DOHH2 (cell line): Measurements from ENCODE around the gene VPS54.

ENCODE experiments used
- H3F3A ChIP-seq: fragments of 200-600 bp; sonication (generic), shearing (Covaris generic); 2 replicates; pipeline ENCODE4 v1.6.0; 2016; ENCODE audit warnings: antibody characterized with exemption, mild to moderate bottlenecking; ENCODE audit not compliant: control insufficient read depth, insufficient read depth
- H3K27ac ChIP-seq: fragments of 200-600 bp; sonication (generic); 2 replicates; pipeline ENCODE4 v1.5.1; 2014; ENCODE audit warnings: low read depth, mild to moderate bottlenecking, low read length, moderate library complexity
- H3K27me3 ChIP-seq: fragments of 200-600 bp; sonication (generic); 2 replicates; pipeline ENCODE4 v1.6.1; 2014; ENCODE audit warnings: mild to moderate bottlenecking, low read length, mixed read lengths; ENCODE audit not compliant: control insufficient read depth
- H3K36me3 ChIP-seq: fragments of 200-600 bp; sonication (generic); 2 replicates; pipeline ENCODE4 v1.6.1; 2014; ENCODE audit warnings: mild to moderate bottlenecking, low read length, moderate library complexity, mixed read lengths; ENCODE audit not compliant: control insufficient read depth
- H3K4me1 ChIP-seq: fragments of 200-600 bp; sonication (generic); 2 replicates; pipeline ENCODE4 v1.6.1; 2014; ENCODE audit warnings: mild to moderate bottlenecking, low read length, mixed read lengths; ENCODE audit not compliant: control insufficient read depth
- H3K4me2 ChIP-seq: fragments of 200-600 bp; sonication (generic); 2 replicates; pipeline ENCODE4 v1.6.0; 2014; ENCODE audit warnings: mild to moderate bottlenecking, low read length, moderate library complexity
- H3K4me3 ChIP-seq: fragments of 200-600 bp; sonication (generic); 2 replicates; pipeline ENCODE4 v1.5.1; 2014; ENCODE audit warnings: mild to moderate bottlenecking, low read length, mixed read lengths
- H3K79me2 ChIP-seq: fragments of 200-600 bp; sonication (generic); 2 replicates; pipeline ENCODE4 v1.6.1; 2014; ENCODE audit warnings: mild to moderate bottlenecking, low read length, mixed read lengths; ENCODE audit not compliant: control insufficient read depth
- H3K9me2 ChIP-seq: fragments of 200-600 bp; sonication (generic); replicated peaks from 2 replicates; pipeline ENCODE4 v1.6.1; 2014; ENCODE audit warnings: mild to moderate bottlenecking, low read length, mixed read lengths; ENCODE audit not compliant: control insufficient read depth
- H3K9me3 ChIP-seq: fragments of 200-600 bp; sonication (generic); 2 replicates; pipeline ENCODE4 v1.6.1; 2014; ENCODE audit warnings: antibody characterized with exemption, low read length, mixed read lengths; ENCODE audit not compliant: control insufficient read depth, insufficient read depth
- H4K20me1 ChIP-seq: fragments of 200-600 bp; sonication (generic); 2 replicates; pipeline ENCODE4 v1.6.0; 2014; ENCODE audit warnings: low read depth, mild to moderate bottlenecking, antibody characterized with exemption, low read length, moderate library complexity; ENCODE audit not compliant: control insufficient read depth, insufficient read depth
- CTCF ChIP-seq: fragments of 200-600 bp; sonication (generic); IDR thresholded peaks from one replicate; pipeline ENCODE4 v1.5.1; 2014; ENCODE audit warnings: antibody characterized with exemption, mild to moderate bottlenecking, low read depth, low read length; ENCODE audit not compliant: poor library complexity, severe bottlenecking
- EZH2phosphoT487 ChIP-seq: fragments of 200-600 bp; sonication (generic); IDR thresholded peaks from 2 replicates; pipeline ENCODE4 v1.6.1; 2017; ENCODE audit warnings: borderline replicate concordance, mild to moderate bottlenecking, antibody characterized with exemption, low read length, moderate library complexity, mixed read lengths

The VPS54 gene

GRCh38 chr2:64049633-64050220 is 30.5 kb upstream of the VPS54 start:
- TF ChIP-seq CTCF (peak; percentile 90), EZH2phosphoT487 (no peak)
- Histone ChIP-seq H3F3A (peaks cover 10% of the 10 kb centered on the region), H3K4me2 (peak overlapping the region; percentile 73), H3K27me3 (no peaks in the 10 kb centered on the region), H3K4me3 (peak overlapping the region; percentile 48), H4K20me1 (no peaks in the 10 kb centered on the region), H3K9me2 (no peaks in the 10 kb centered on the region), H3K79me2 (peaks cover 12% of the 10 kb centered on the region), H3K4me1 (peaks cover 56% of the 10 kb centered on the region), H3K9me3 (no peaks in the 10 kb centered on the region), H3K36me3 (peaks cover 9% of the 10 kb centered on the region), H3K27ac (peak overlapping the region; percentile 57)

GRCh38 chr2:64045938-64046337 is 26.7 kb upstream of the VPS54 start:
- Histone ChIP-seq H3K27ac (no peak overlapping the region), H3K4me3 (no peak overlapping the region), H3K9me3 (no peaks in the 10 kb centered on the region), H3K27me3 (no peaks in the 10 kb centered on the region), H3K9me2 (no peaks in the 10 kb centered on the region), H3K36me3 (no peaks in the 10 kb centered on the region), H3K4me1 (peaks cover 18% of the 10 kb centered on the region), H3K79me2 (peaks cover 3% of the 10 kb centered on the region), H3F3A (0 out of 2 replicates have a peak, but pooled peaks cover 4% of the 10 kb centered on the region), H3K4me2 (no peak overlapping the region), H4K20me1 (no peaks in the 10 kb centered on the region)
- TF ChIP-seq CTCF = no peak
- TF ChIP-seq EZH2phosphoT487 = no peak

GRCh38 chr2:64040161-64040560 is 20.9 kb upstream of the VPS54 start:
- H3F3A ChIP-seq = peaks cover 4% of the 10 kb centered on the region; the same call in 1 of the 2 replicates
- no peaks in the 10 kb centered on the region for H3K9me2 ChIP-seq
- H3K4me1 ChIP-seq = peaks cover 16% of the 10 kb centered on the region
- H3K9me3 ChIP-seq = no peaks in the 10 kb centered on the region
- no peak overlapping the region for H3K4me2 ChIP-seq
- H3K79me2 ChIP-seq = no peaks in the 10 kb centered on the region
- no peak for TF ChIP-seq CTCF
- no peak for TF ChIP-seq EZH2phosphoT487
- no peaks in the 10 kb centered on the region for H3K36me3 ChIP-seq
- H3K4me3 ChIP-seq = no peak overlapping the region
- no peaks in the 10 kb centered on the region for H4K20me1 ChIP-seq
- H3K27ac ChIP-seq = no peak overlapping the region
- H3K27me3 ChIP-seq = no peaks in the 10 kb centered on the region
